Osteoblast (primary cell): ENCODE data around the gene LTO1. TPM values are rescaled to one million over a fixed set of nuclear protein-coding genes. Genes with fewer than 3 reads are reported as not detected.

Experiments used
- DNase-seq: peaks from one replicate; pipeline ENCODE4 v3.0.0; 2011; ENCODE audit warnings: low spot score, mixed read lengths; ENCODE audit not compliant: insufficient read length; ENCODE audit errors: missing footprints
- H2AFZ ChIP-seq: 2 replicates; pipeline ENCODE4 v1.6.0; 2011; ENCODE audit warnings: mild to moderate bottlenecking, low read length
- H3K27ac ChIP-seq: 2 replicates; pipeline ENCODE4 v1.5.1; 2011; ENCODE audit warnings: mild to moderate bottlenecking, low read depth, low read length, moderate library complexity
- H3K27me3 ChIP-seq: 2 replicates; pipeline ENCODE4 v1.6.0; 2012; ENCODE audit warnings: mild to moderate bottlenecking, control low read depth, inconsistent platforms, low read length, moderate library complexity; ENCODE audit not compliant: insufficient read depth
- H3K36me3 ChIP-seq: 2 replicates; pipeline ENCODE4 v1.5.1; 2011; ENCODE audit warnings: mild to moderate bottlenecking, low read length, control low read depth, moderate library complexity; ENCODE audit not compliant: insufficient read depth
- H3K4me1 ChIP-seq: 2 replicates; pipeline ENCODE4 v1.5.1; 2011; ENCODE audit warnings: mild to moderate bottlenecking, low read length, control low read depth, moderate library complexity; ENCODE audit not compliant: insufficient read depth
- H3K4me2 ChIP-seq: 2 replicates; pipeline ENCODE4 v1.6.0; 2011; ENCODE audit warnings: mild to moderate bottlenecking, low read length; ENCODE audit not compliant: insufficient read depth
- H3K4me3 ChIP-seq: fragments of 200-600 bp; sonication (generic); 3 replicates; pipeline ENCODE4 v1.5.1; 2012; ENCODE audit warnings: mild to moderate bottlenecking, low read length, inconsistent platforms; ENCODE audit not compliant: insufficient read depth
- H3K79me2 ChIP-seq: 2 replicates; pipeline ENCODE4 v1.6.0; 2012; ENCODE audit warnings: mild to moderate bottlenecking, low read length, control low read depth, inconsistent platforms; ENCODE audit not compliant: insufficient read depth
- H3K9me3 ChIP-seq: 2 replicates; pipeline ENCODE4 v1.5.1; 2011; ENCODE audit warnings: low read depth, low read length, control low read depth
- H4K20me1 ChIP-seq: 2 replicates; pipeline ENCODE4 v1.6.0; 2012; ENCODE audit warnings: mild to moderate bottlenecking, low read length, control low read depth; ENCODE audit not compliant: insufficient read depth
- CTCF ChIP-seq: IDR thresholded peaks from 2 replicates; pipeline ENCODE4 v1.5.1; 2011; ENCODE audit warnings: mild to moderate bottlenecking, low read depth, low read length, moderate library complexity; ENCODE audit errors: extremely low read depth
- total RNA-seq: library from RNA; depleted of rRNA; stranded (reverse); fragments of >200 nt; gene quantifications from 2 replicates; pipeline ENCODE4 v1.2.3, GENCODE V29; 2012

Gene LTO1
- total RNA-seq, 1 donor: 24.6 TPM

GRCh38 chr11:69657911-69658625 is 17.1 kb downstream of the LTO1 start:
- Histone ChIP-seq H4K20me1 (peaks cover 37% of the 10 kb centered on the region), H3K36me3 (peaks cover 16% of the 10 kb centered on the region), H3K27ac (no peak overlapping the region), H2AFZ (no peak overlapping the region), H3K4me2 (no peak overlapping the region), H3K79me2 (no peaks in the 10 kb centered on the region), H3K27me3 (no peaks in the 10 kb centered on the region), H3K4me1 (peaks cover 10% of the 10 kb centered on the region), H3K4me3 (no peak overlapping the region), H3K9me3 (no peaks in the 10 kb centered on the region)
- DNase-seq: peak; percentile 87
- TF ChIP-seq CTCF: no peak

GRCh38 chr11:69657456-69657910 is 17.7 kb downstream of the LTO1 start:
- H3K27ac ChIP-seq: no peak overlapping the region

GRCh38 chr11:69656536-69657455 is 18.4 kb downstream of the LTO1 start:
- DNase-seq: peak; percentile 79
- TF ChIP-seq CTCF: no peak
- Histone ChIP-seq H4K20me1 (peaks cover 29% of the 10 kb centered on the region), H3K9me3 (no peaks in the 10 kb centered on the region), H3K27me3 (no peaks in the 10 kb centered on the region), H3K27ac (no peak overlapping the region), H3K36me3 (peaks cover 29% of the 10 kb centered on the region), H3K4me2 (no peak overlapping the region), H2AFZ (no peak overlapping the region), H3K4me1 (peaks cover 1% of the 10 kb centered on the region), H3K4me3 (no peak overlapping the region), H3K79me2 (no peaks in the 10 kb centered on the region)

More at GRCh38 chr11:69657456-69657910, 17.7 kb downstream of the LTO1 start:
- H4K20me1 ChIP-seq: peaks cover 33% of the 10 kb centered on the region
- H3K9me3 ChIP-seq: no peaks in the 10 kb centered on the region
- no peak overlapping the region for H3K4me3 ChIP-seq
- H3K27me3 ChIP-seq: no peaks in the 10 kb centered on the region
- H3K36me3 ChIP-seq: peaks cover 22% of the 10 kb centered on the region
- no peaks in the 10 kb centered on the region for H3K79me2 ChIP-seq
- H2AFZ ChIP-seq: no peak overlapping the region
- H3K4me2 ChIP-seq: no peak overlapping the region
- peak; percentile 75 for DNase-seq
- peaks cover 8% of the 10 kb centered on the region for H3K4me1 ChIP-seq
- TF ChIP-seq CTCF: no peak
